Kidney epithelial cell (primary cell): ENCODE measurements around the gene SMNDC1. TPM values are rescaled to one million over a fixed set of nuclear protein-coding genes. Genes with fewer than 3 reads are reported as not detected.

Source experiments
- DNase-seq: peaks from one replicate; pipeline ENCODE4 v3.0.0-alpha.2; 2010; ENCODE audit warnings: low read depth
- H3K27me3 ChIP-seq: 2 replicates; pipeline ENCODE4 v1.6.0; 2011; ENCODE audit warnings: low read length; ENCODE audit not compliant: control insufficient read depth, insufficient read depth
- H3K36me3 ChIP-seq: 2 replicates; pipeline ENCODE4 v1.5.1; 2011; ENCODE audit warnings: low read length; ENCODE audit not compliant: control insufficient read depth, insufficient read depth
- H3K4me3 ChIP-seq: 2 replicates; pipeline ENCODE4 v1.5.1; 2011; ENCODE audit warnings: low read depth, mild to moderate bottlenecking, control low read depth, low read length
- total RNA-seq: library from RNA; depleted of rRNA; stranded (reverse); fragments of >200 nt; gene quantifications from 2 replicates; pipeline ENCODE4 v1.2.3, GENCODE V29; 2015
- TF ChIP-seq, protein P1 (sequence below): IDR thresholded peaks from 2 replicates; pipeline ENCODE4 v1.5.1; 2011; ENCODE audit warnings: mild to moderate bottlenecking, moderate library complexity, low read length, control low read depth, inconsistent platforms; ENCODE audit not compliant: insufficient read depth, poor library complexity, severe bottlenecking

Gene SMNDC1
- total RNA-seq, 1 donor from 2014 or later: 8.0 TPM

DNA sequence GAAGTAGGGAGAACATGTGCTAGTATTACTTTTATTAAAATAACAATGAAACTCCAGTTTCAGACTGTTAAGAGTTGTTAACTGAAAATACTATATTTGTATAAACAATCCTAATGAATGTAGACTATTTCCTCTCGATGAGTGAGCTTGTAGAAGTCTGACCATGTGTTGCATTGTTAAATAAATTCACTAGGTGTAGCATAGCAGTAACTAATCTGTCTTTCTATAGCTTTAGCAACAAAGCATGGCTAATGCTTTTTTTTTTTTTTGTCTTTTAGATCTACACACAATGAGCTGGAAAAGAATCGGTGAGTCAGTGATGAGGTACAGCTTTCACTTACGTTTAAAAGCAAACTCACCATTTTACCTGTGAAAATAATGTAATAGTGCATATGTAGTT lies 60.2 kb downstream of the SMNDC1 start:
- Histone ChIP-seq H3K4me3 (no peak overlapping the region), H3K36me3 (no peaks in the 10 kb centered on the region), H3K27me3 (no peaks in the 10 kb centered on the region)
- TF ChIP-seq, protein P1, sequence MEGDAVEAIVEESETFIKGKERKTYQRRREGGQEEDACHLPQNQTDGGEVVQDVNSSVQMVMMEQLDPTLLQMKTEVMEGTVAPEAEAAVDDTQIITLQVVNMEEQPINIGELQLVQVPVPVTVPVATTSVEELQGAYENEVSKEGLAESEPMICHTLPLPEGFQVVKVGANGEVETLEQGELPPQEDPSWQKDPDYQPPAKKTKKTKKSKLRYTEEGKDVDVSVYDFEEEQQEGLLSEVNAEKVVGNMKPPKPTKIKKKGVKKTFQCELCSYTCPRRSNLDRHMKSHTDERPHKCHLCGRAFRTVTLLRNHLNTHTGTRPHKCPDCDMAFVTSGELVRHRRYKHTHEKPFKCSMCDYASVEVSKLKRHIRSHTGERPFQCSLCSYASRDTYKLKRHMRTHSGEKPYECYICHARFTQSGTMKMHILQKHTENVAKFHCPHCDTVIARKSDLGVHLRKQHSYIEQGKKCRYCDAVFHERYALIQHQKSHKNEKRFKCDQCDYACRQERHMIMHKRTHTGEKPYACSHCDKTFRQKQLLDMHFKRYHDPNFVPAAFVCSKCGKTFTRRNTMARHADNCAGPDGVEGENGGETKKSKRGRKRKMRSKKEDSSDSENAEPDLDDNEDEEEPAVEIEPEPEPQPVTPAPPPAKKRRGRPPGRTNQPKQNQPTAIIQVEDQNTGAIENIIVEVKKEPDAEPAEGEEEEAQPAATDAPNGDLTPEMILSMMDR: no peak
- DNase-seq: no peak

DNA sequence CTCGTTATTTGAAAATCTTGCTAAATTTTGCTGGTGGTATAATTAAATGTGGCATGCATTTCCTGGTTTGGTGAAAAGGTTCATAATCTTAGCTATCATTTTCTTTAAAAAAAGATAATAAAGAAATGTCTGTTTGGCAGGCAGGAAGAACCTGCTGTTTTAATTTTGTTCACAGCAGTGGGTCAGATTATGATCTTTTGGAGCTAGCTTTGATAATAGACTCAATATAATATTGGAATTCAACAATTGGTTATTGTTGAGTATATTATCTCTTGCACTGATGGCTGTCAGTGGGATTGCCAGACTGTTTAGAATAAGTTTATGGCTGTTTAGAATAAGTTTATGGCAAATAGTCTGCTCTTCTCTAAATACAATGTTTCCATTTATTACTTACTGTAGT lies 62.2 kb downstream of the SMNDC1 start:
- Histone ChIP-seq H3K4me3 (no peak overlapping the region), H3K36me3 (no peaks in the 10 kb centered on the region), H3K27me3 (no peaks in the 10 kb centered on the region)
- DNase-seq: no peak
- TF ChIP-seq, protein P1: no peak

DNA sequence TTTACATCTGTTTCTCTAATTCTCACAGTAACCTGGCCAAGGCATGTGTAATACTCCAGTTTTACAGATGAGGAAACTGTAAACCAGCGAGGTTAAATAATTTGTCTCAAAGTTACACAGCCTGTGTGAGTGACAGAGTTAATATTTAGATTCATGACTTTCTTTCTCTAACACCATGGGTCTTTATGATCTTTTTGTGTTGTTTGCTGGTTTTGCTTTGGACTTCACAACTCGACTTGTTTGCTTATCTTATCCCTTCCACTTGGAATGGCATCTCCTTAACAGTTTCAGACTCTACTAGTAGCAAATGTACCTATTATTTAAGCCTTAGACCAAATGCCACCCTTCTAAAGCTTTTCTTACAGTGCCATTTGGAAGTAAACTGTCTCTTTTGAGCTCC lies 62.9 kb downstream of the SMNDC1 start:
- no peak overlapping the region for H3K4me3 ChIP-seq
- H3K27me3 ChIP-seq: no peaks in the 10 kb centered on the region
- no peak for DNase-seq
- no peaks in the 10 kb centered on the region for H3K36me3 ChIP-seq
- TF ChIP-seq, protein P1: no peak

DNA sequence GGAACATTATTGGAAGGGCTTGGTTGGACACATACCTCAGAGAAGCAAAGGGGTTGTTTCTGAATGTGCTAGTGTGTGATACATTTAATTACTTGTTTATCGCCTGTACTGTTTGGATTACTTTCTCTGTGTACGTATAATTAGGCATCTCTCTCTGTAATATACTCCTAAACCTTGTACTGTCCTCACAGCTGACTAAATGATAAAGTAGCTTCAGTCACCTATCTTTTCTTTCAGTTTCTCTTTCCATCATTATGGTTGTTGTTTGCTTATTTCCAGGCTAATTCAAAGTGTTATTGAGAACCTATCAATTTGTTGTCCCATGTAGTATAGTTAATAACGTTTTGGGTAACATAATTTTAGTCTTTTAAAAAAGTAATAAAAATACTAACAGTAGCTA lies 63.3 kb downstream of the SMNDC1 start:
- no peak for DNase-seq
- TF ChIP-seq, protein P1: no peak
- Histone ChIP-seq H3K27me3 (no peaks in the 10 kb centered on the region), H3K36me3 (no peaks in the 10 kb centered on the region), H3K4me3 (no peak overlapping the region)

Other genes with a start within 250 kb of the SMNDC1 start
- gene MXI1, start 97.3 kb downstream of the SMNDC1 start, total RNA-seq: 12.0 and 20.0 TPM in 2 replicates
- gene DUSP5, start 193.0 kb upstream of the SMNDC1 start, total RNA-seq: 88.4 and 103 TPM in 2 replicates